Peyer's patch (tissue), 4 donors: ENCODE measurements around the gene NKX1-1. TPM values are rescaled to one million over a fixed set of nuclear protein-coding genes. Genes with fewer than 3 reads are reported as not detected.

Experiments used
- DNase-seq, 3 donors: peaks; one replicate each; pipeline ENCODE4 v3.0.0-alpha.2; 2017 to 2019
- H3K27ac ChIP-seq, 4 donors: fragments of 200-600 bp; sonication (generic); one replicate each; pipeline ENCODE4 v1.5.1; 2016 to 2019
- H3K27me3 ChIP-seq, 2 donors: fragments of 200-600 bp; sonication (generic); one replicate each; pipeline ENCODE4 v1.5.1; 2019
- H3K36me3 ChIP-seq, 3 donors: fragments of 200-600 bp; sonication (generic); one replicate each; pipeline ENCODE4 v1.5.1; 2016 to 2019
- H3K4me1 ChIP-seq, 4 donors: fragments of 200-600 bp; sonication (generic); one replicate each; pipeline ENCODE4 v1.5.1; 2016 to 2019
- H3K4me3 ChIP-seq, 4 donors: fragments of 200-600 bp; sonication (generic); 1 replicate in 3 of 4; 2 replicates in 1 of 4; pipeline ENCODE4 v1.5.1; 2016 to 2019; ENCODE audit warnings: mild to moderate bottlenecking in 1 of 4
- H3K9me3 ChIP-seq, 4 donors: fragments of 200-600 bp; sonication (generic); one replicate each; pipeline ENCODE4 v1.5.1; 2016 to 2019; ENCODE audit warnings: mild to moderate bottlenecking in 1 of 4
- POLR2A ChIP-seq, 2 donors: fragments of 450-650 bp; IDR thresholded peaks; one replicate each; pipeline ENCODE4 v1.5.1; 2017; ENCODE audit warnings: antibody characterized with exemption in 2 of 2, mild to moderate bottlenecking in 2 of 2, moderate library complexity in 2 of 2
- total RNA-seq, 4 donors: library from RNA; depleted of rRNA; stranded (reverse); fragments of >200 nt; gene quantifications; one replicate each; pipeline ENCODE4 v1.1.0, GENCODE V29; 2016
- TF ChIP-seq, protein P1 (sequence below), 6 experiments: fragments of 450-650 bp in 4 of 6; fragments of 200-600 bp in 2 of 6; sonication (generic) in 1 of 6; IDR thresholded peaks; one replicate each; pipeline ENCODE4 v1.5.1; 2017 to 2019; ENCODE audit warnings: antibody characterized with exemption in 6 of 6, mild to moderate bottlenecking in 3 of 6, moderate library complexity in 1 of 6

Gene NKX1-1
- total RNA-seq, 4 donors from 2014 or later, result not detected

DNA sequence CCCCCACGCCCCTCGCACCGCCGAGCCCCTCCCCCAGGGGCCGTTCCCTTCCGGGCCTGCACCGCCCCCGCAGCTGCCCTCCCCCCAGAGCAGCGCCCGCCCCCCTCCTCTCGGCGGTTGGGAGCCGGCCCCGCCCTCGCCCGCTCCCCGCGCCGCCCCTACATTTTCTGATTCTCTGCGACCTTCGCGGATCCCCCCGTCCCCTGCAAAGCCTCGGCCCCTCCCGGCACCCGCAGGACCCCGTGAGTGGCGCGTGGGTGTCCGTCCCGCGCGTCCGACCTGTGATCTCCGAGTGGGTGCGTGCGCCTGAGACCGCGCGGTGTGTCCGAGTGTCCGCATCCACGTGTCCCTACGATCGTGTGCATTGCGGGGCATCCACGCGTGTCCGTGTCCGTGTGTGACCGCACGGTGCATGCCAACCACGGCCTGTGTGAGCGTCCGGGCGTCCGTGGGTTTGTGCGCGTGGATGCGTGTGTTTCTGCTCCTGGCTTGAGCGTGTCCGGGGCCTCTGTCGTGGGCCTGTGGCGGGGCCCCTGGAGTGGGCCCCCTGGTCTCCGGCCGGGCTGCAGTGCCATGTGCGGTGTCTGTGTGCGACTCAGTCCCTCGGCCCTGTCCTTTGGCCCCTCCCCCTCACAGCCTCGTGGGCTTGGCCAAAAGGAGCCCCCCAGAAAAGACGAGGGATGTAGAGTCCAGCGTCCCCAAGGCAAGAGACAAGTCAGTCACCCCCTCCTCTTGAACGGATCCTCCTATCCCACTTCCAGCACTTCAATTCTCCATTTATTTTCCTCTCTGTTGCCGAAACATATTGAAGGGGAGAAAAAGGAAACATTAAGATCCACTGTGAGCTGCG, 8.8 kb upstream of the NKX1-1 start:
- H3K27me3 ChIP-seq, result peaks cover 0 to 27% of the 10 kb centered on the region in 2 donors
- H3K4me1 ChIP-seq, result no peaks in the 10 kb centered on the region
- DNase-seq, result peak in 1 of 3 donors; percentile 19
- TF ChIP-seq, protein P1, sequence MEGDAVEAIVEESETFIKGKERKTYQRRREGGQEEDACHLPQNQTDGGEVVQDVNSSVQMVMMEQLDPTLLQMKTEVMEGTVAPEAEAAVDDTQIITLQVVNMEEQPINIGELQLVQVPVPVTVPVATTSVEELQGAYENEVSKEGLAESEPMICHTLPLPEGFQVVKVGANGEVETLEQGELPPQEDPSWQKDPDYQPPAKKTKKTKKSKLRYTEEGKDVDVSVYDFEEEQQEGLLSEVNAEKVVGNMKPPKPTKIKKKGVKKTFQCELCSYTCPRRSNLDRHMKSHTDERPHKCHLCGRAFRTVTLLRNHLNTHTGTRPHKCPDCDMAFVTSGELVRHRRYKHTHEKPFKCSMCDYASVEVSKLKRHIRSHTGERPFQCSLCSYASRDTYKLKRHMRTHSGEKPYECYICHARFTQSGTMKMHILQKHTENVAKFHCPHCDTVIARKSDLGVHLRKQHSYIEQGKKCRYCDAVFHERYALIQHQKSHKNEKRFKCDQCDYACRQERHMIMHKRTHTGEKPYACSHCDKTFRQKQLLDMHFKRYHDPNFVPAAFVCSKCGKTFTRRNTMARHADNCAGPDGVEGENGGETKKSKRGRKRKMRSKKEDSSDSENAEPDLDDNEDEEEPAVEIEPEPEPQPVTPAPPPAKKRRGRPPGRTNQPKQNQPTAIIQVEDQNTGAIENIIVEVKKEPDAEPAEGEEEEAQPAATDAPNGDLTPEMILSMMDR (IDR thresholded peaks at IDR 0.05), result no peak
- no peak for TF ChIP-seq POLR2A (IDR thresholded peaks at IDR 0.05)
- H3K27ac ChIP-seq, result no peak overlapping the region
- no peaks in the 10 kb centered on the region for H3K36me3 ChIP-seq
- H3K9me3 ChIP-seq, result no peaks in the 10 kb centered on the region
- no peak overlapping the region for H3K4me3 ChIP-seq

DNA sequence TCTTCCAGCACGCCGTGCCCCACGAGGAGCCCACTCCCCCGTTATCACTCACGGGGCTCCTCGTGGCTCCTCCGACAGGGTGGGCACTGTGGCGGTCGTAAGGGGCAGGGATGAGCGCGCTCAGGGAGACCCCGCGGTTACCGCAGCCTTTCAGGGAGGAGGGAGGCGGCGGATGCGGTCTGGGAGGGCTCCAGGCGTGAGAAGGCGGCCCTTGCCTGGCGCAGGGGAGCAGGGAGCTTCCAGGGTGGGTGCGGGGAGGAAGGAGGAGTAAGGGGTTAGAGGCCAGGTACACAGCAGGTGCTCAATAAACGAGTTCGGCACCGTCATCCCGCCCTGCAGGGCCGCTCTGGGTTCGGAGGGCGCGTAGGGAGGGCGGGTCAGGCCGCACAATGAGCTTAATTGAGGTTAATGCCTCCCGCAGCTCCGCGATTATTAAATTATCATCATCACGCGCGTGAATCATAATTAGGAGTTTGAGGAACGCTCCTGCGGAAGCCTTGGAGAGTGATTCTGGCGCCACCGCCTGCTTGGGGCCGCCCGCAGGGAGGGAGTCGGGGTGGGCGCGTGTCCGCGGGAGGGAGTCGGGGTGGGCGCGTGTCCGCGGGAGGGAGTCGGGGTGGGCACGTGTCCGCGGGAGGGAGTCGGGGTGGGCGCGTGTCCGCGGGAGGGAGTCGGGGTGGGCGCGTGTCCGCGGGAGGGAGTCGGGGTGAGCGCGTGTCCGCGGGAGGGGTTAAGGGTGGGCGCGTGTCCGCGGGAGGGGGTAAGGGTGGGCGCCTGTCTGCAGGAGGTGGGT, 7.6 kb upstream of the NKX1-1 start:
- TF ChIP-seq, protein P1 (IDR thresholded peaks at IDR 0.05), result no peak
- no peak for TF ChIP-seq POLR2A (IDR thresholded peaks at IDR 0.05)
- no peaks in the 10 kb centered on the region for H3K4me1 ChIP-seq
- no peak overlapping the region for H3K27ac ChIP-seq
- no peak overlapping the region for H3K4me3 ChIP-seq
- no peaks in the 10 kb centered on the region for H3K9me3 ChIP-seq
- H3K36me3 ChIP-seq, result no peaks in the 10 kb centered on the region
- DNase-seq, result peak in 2 of 3 donors; percentile 27 to 36
- H3K27me3 ChIP-seq, result peaks cover 0 to 27% of the 10 kb centered on the region in 2 donors

DNA sequence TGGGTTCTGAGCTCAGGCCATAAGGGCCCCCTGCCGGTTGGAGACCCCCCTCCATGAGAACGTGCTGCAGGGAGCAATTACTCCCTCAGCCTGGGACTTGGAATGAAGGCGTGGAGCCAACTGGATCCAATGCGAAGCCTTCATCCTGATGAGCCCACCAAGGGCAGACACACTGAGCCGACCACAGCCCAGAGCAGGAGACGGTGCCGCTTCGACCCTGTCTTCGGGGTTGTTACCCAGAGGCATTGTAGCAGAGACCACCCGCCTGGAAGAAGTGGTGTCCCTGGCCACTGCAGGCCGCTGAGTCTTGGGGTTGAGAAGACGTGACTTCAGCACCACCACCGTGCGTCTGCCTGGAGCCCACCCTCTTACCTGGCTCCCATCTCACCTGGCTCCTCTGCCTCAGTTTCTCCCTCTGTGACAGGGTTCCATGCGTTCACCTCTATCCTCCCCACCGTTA, 7.0 kb upstream of the NKX1-1 start:
- Histone ChIP-seq H3K4me1 (no peaks in the 10 kb centered on the region), H3K9me3 (no peaks in the 10 kb centered on the region), H3K36me3 (no peaks in the 10 kb centered on the region), H3K27ac (no peak overlapping the region), H3K27me3 (peaks cover 0 to 31% of the 10 kb centered on the region in 2 donors), H3K4me3 (no peak overlapping the region)
- TF ChIP-seq POLR2A (IDR thresholded peaks at IDR 0.05), result no peak
- TF ChIP-seq, protein P1 (IDR thresholded peaks at IDR 0.05), result no peak
- DNase-seq, result peak in 2 of 3 donors; percentile 22 to 39

DNA sequence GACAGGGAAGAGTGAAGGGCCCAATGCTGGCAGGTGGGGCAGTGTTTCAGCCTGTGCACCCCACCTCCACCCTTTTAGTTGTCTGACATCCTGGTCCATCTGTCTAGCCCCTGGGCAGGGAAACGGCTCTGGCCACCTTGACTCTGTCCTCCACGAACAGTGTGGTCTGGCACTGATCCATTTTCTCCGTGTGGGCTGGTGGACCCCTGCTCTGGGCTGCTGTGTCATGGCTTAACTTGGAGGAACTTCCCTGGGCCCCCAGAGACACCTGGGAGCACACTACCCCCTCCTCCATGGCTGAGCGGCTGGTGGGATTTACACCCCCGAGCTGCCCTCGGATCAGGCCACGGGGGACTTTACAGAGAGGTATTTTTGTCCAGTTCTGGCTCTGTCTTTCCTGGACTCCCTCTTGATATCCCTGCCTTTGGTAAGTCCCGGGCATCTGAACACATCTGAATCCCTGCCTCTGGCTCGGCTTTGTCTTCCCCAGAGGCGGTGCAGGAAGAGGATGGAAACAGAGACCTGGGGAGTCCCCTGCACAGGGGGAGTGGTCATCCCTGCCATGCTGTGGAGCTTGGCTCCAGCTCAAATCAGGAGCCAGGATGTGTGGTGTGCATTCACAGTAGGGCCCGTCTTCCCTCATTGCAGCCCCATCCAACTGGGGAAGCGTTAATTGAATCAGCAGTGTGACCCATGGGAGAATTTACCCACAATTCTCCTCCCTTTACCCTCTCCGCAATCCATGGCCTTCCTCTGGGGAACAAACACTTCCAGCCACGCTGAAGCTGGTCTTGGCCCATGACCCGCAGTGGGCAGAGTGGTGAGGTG, 6.3 kb upstream of the NKX1-1 start:
- no peak for TF ChIP-seq POLR2A (IDR thresholded peaks at IDR 0.05)
- TF ChIP-seq, protein P1 (IDR thresholded peaks at IDR 0.05), result no peak
- Histone ChIP-seq H3K4me1 (no peaks in the 10 kb centered on the region), H3K9me3 (no peaks in the 10 kb centered on the region), H3K27me3 (peaks cover 0 to 37% of the 10 kb centered on the region in 2 donors), H3K4me3 (no peak overlapping the region), H3K27ac (no peak overlapping the region), H3K36me3 (no peaks in the 10 kb centered on the region)
- DNase-seq, result no peak
